Suppressor macrophage treated with lipopolysaccharide for 1 hour (primary cell): ENCODE results near the gene CHSY3.

Experiments
- DNase-seq, 3 donors: peaks; one replicate each; pipeline ENCODE4 v3.0.0-alpha.2; 2020 to 2022

The CHSY3 gene

DNA sequence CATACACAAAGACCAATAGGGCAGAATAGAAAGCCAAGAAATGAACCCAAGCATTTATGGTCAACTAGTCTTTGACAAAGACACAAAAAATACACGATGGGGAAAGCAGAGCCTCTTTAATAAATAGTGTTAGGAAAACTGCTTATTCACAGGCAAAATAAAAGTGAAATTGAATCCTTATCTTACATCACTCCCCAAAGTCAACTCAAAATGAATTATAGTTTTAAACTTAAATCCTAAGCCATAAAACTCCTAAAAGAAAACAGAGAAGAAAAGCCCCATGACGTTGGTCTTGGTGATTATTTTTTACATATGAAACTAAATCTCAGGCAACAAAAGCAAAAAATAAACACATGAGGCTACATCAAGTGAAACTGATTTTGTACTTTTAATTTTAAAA, 46.8 kb downstream of the CHSY3 start:
- DNase-seq = no peak

DNA sequence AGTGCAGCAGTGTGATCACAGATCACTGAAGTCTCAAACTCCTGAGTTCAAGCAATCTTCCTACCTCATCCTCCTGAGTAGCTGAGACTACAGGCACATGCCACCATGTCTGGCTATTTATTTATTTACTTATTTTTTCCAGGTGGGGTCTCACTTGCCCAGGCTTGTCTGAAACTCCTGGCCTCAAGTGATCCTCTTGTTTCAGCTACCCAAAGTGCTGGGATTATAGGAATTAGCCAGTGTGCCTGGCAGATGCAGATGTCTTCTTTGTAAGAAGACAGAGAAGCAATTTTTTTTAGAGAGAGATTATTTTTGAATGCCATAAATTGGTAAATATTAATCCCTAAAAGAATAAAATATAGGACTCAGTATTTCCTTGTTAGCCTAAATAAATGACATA, 54.3 kb downstream of the CHSY3 start:
- DNase-seq = no peak

DNA sequence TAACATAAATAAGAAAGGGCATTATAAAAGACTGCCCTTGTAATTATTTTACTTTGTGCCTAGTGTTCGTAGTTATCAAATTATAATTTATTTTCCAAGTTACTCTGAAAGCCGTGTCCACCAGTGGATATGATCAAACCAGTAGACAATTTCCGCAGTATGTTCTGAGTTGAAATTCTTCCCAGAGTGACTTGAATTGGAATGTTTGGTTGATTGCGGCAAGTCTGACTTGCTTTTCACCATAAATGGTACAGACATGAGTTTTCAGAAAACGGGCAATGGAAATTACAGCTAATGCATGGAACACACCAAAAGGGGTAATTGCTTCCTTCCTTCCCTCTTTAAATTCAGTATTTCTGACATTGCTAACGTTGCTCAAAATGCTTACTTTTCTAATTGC, 56.6 kb downstream of the CHSY3 start:
- DNase-seq = no peak

DNA sequence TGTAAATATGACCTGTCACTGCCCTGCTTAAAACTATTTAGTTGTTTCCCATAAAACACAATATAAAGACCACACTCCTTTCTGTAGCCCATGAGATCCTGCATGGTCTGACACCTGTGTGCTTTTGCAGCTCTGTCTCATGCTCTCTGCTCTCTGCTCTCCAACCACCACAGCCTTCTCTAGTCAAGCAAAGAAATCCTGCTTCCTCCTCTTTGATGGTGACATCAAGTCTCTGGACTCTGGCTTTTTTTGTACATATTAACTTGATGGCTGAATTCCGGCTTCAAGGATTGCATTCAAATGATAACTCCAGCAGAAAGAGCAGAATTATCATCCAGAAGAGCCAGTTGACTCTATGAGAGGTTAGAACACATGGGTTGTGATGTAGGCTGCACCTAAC, 58.2 kb downstream of the CHSY3 start:
- DNase-seq = no peak

DNA sequence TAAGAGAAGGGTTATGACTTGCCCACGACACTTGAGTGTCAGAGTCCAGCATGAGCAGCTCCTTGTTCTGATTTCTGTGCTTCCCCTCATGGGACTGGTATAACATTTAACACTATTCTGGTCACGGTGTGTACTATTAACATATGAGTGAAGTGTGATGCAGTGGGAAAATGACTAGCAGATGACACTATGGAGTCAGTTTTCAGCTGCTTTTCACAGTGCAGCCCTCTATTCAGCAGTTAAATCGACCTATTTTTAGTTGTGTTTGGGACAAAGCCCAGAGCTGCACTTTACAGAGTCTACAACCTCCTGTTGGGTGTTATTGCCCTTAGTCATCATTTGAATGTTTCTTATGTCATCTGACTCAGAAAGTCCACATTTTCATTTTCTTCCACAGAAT, 59.1 kb downstream of the CHSY3 start:
- no peak for DNase-seq

DNA sequence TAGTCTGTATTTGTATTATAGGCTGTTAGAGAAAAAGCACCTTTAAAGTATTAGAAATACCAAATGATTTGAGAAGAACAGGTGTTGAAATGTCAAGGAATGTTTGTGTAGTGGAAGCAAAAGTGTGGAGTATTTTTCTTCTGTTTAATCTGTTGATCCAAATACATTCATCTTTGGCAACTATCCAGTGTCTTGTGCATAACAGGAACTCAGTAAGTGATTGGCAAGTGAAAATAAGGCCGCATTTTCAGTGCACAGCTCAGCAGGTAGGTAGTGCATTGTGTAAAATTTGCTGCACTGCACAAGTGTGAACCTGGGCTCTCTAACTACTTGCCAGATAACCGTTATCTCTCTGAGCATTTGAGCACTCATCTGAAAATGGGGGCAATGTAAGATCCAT, 61.8 kb downstream of the CHSY3 start:
- DNase-seq = no peak

DNA sequence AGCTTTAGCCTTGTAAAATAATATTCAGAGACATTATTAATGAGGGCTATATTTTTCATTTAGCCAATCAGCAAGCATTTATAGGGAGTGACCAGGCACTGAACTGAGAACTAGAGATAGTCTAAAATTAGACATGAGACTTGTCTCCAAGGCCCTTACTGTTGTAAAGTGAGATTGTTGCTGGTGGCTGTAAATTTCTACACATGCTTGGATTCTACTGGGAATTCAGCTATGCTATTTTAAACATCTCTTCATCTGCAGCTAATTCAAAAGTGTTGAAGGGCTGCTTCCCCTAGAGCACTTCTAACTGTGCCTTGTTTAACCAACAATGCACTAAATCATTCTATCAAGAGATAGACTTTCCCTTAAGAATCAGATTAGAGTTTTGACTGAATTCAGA, 67.4 kb downstream of the CHSY3 start:
- DNase-seq = no peak

DNA sequence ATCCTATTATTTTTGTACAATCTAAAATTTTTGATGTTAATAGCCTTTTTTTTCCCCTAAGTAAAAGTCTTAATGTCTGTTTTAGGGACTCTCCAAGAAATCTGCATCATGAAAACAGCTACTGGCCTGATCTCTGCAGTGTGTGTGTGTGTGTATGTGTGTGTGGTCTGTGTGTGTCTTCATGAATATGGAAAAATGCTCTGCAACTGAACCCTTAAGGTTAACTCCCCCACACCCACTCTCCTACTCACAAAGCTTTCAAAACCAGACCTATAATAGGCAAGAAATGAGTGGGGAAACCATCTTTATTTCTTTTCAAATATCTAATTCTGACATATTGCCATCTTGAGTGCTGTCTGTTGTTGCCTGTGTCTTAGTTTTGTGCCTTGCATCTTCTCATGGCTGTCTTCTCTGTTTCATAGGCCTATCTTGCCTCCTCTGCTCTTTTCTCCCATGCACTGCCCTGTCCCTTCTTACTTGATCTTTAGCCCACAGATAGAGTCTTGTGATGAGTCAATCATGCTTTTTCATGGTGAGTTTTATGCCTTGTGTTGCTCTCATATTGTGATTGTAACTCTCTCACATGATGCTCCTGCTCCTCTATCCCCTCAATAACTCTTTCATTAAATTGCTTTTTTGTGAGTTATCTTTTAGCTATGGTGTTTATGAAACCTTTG, 68.3 kb downstream of the CHSY3 start:
- DNase-seq = no peak

DNA sequence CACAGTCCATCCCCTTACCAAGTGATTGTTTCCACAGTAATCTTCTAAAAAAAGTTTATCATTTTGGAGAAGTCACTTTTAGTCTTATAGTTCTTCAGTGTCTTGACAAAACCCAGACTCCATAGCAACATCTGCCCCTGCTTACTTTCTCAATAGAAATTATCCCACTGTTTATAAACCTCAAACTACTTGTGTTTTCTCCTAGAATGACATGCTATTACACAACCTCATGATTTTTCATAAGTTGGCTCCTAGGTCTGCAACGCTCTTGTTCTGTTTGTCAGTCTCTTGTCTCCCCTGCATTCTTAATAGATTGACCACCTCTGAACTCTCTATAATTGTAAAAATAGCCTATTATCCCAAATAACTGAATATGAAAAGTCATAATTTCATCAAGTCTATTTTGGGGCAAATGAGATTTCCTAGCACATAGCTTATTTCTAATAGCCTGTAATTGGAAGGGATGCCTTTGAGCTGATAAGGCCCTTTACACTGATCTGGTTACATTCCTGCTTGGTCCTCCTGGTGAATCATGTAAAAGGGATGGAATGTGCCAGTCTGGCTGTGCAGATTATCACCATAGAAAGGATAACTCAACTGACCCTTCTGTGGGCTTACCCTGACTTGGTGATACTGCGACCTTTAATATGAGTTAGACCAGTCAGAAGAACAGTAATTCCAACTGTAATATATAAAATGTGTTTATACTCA, 69.6 kb downstream of the CHSY3 start:
- DNase-seq = no peak

DNA sequence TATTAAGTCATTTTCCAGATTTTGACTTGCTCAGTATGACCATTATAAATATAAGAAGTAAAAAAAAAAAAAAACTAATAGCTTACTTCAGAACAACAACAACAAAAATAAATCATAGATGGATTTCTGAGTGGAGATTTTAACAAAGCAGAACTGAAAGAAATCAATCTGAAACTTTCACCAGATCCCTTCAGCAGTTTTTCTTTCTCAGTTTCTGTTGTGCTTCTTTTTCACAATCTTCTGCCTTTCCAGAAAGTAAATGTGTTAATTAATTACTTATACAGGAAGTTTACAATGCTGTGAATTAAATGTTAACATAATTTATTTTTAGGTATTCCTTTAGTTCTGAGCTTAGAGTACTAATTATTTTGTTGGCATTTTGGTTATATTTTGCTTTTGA, 73.5 kb downstream of the CHSY3 start:
- DNase-seq = no peak

DNA sequence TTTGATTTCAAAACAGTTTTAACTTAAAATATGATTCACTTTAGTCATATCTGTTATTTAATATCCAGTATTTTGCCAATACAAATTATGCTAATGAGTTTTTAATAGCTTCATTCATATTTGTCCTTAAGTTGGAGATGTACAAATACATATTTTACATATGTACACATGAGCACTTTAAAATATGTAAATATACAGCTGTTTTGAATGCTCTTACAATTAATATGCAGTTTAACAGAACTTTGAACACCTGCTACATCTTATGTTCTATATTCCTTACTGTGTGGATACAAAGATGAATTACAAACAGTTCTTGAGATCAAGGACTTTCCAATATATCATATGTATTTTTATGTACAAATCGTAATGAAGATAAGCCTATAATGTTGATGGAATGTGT, 74.0 kb downstream of the CHSY3 start:
- DNase-seq = no peak

DNA sequence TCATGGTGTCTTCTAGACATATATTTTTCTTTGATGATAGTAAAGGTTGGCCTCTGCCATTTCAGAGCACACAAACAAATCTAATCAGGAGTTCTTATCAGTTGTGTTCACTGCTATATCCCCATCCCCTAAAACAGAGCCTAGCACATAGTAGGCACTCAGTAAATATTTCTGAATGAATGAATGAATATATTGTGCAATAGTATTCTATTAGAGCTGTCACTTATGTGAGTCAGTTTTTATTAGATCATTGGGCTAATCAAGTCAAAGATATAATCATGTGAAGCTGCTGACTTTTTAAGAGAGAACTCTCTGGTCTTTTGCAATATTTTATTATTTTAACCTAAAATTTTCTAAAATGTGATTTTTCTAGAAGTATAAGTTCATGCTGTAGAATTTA, 84.2 kb downstream of the CHSY3 start:
- DNase-seq = no peak

DNA sequence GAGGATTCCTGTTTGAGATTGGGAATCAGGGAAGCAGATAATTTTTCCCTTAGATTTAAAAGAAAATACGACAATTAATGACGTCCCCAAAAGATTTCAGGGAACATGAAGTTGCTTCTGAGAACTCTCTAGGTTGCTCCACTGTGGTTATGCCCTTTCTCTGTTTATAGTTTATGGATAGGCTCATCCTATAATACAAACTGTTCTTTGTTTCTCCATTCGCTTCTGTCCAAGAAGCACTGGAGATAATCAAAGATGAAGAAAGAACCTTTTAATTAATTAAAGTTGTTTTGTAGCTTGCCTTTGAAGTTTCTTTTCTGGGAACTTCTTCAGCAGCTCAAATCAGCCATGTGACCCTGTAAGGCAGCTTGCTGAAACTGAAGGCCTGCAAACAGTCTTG, 87.5 kb downstream of the CHSY3 start:
- DNase-seq = no peak

DNA sequence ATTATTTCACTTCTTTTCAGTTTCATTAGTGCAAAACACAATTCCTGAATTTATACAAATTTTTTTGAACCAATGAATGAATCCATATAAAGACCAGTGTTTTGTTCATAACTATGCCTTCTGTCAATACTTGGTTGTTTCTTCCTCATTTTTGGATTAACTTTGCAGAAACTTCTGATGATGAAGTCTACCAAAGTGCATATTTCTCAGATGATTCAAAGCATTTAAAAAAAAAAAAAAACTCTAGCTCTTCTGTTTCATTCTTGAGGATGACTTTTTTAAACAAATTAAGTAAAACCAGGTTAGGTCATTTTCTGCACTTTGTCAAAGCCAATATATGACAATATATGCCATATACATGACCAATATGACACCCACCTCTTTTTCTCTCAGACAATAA, 92.6 kb downstream of the CHSY3 start:
- DNase-seq = peak in 1 of 3 donors; percentile 17

DNA sequence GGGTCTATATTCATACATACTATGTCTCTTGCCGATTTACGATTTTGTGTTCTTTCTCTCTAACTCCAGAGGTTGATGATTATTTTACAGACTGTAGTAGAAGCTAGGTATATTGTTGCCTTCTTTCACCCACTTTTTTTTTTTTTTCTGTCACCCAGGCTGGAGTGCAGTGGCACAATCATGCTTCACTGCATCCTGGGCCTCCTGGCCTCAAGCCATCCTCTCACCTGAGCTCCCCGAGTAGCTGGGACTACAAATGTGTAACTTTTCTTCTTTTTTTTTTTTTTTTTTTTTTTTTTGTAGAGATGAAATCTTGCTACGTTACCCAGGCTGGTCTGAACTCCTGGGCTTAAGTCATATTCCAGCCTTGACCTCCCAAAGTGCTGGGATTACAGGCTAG, 96.2 kb downstream of the CHSY3 start:
- DNase-seq = peak in 1 of 3 donors; percentile 1

DNA sequence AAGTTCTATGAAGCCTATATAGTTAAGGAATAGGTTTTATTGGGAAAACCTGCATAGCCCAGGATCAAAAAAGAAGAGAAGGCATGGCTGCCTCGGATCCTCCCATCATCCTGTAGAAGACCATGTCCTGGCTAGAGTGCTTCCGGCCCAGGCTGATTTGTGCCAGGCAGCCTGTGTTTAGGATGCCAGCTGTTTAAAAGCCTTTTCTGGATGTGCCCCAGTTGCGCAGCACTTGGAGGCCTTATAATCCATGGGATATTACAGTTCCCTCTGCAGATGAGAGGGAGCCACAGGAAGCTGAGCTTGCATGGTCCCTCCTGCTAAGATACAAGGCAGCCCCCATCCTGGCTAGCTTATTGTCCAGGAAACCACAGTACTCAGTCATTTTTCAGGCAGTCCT, 97.9 kb downstream of the CHSY3 start:
- peak in 1 of 3 donors; percentile 9 for DNase-seq

DNA sequence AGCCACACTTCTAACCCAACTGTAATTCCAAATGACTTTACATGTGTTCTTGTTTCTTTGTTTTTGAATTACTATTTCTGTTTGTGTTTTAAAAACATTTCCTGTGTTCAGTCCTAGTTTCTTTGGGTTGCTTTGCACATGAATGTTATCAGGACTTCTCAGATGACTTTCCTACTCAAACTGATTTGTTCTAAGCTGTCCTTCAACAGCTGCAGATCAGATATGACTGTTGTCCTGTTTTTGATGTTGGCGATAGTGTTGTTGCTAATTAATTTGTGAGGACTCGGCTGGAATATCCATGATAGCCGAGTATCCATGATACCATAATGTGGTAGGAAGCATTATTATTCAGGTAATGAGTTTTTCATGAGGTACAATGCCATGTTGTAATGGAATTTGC, 98.6 kb downstream of the CHSY3 start:
- peak in 1 of 3 donors; percentile 11 for DNase-seq

DNA sequence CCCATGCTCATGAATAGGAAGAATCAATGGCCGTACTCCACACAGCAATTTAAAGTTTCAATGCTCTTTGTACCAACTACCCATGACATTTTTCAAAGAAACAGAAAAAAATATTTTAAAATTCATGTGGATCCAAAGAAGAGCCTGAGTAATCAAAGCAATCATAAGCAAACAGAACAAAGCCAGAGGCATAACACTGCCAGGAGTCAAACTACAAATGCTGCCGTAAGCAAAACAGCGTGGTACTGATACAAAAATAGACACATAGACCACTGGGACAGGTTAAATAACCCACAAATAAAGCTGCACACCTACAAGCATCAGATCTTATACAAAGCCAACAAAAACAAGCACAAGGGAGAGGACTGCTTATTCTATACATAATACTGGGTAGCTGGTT, 107.7 kb downstream of the CHSY3 start:
- no peak for DNase-seq

DNA sequence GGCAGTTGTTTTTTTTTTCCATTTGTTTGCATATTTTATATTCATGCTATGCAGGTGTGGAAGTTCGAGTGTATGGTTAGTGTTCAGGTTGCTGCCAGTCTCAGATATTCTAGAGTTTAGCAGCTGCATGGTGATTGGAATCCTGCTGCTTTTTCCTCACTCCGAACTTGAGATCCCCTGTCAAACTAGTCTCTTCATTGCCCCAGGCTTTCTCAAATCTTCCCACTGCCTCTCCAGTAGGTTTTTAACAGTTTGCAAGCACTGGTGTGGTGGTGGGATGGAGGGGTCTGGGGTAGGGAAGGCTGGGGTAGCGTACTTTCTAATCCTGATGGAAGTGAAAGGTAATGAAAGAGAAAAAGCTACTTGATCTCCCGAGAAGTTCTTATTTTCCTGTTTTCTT, 112.9 kb downstream of the CHSY3 start:
- no peak for DNase-seq

DNA sequence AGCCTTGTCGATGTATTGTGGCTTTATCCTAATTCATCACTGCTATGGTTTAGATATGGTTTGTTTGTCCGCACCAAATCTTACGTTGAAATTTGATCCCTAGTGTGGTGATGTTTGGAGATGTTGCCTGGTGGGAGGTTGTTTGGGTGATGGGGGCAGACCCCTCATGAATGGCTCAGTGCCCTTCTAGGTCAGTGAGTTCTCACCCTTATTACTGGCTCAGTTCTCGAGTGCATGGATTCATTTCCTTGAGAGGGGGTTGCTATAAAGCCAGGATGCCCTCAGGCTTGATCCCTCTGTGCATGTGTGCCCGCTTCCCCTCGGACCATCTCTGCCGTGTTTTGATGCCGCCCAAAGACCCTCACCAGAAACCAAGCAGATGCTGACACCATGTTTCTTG, 114.4 kb downstream of the CHSY3 start:
- DNase-seq = no peak

DNA sequence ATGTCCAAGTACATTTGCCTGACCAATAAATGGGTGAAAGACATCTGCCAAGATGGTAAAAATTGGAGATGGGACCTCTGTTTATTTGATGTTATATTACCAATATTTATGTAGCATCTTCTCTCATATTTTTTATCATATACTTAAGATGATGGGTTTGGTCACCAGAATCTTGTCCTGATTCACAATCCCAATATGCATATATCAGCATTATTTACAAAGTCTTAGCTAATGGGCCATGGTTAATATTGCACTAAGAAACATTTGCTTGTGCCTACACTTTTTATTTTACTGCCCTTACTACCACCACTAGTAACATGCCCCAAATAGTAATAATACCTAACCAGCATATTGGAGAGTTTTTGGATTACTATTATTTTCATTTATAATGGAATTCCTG, 116.7 kb downstream of the CHSY3 start:
- DNase-seq = no peak

DNA sequence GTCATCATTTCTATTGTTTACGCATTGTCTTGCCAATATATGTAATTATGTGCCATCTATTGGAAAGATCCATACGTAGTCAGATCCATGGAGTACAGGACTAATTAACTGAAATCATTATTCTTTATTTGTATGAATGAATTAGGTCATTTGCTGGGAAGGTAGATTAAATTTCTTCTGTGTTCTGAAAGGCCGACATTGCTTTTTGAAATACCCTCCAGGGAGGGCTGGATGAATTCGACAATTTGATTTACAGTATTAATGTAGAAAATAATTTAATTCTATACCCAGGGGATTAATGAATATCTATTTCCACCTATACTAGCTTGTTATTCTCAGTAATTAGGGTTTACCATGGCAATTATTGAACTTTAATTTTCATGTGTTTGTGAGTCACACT, 117.6 kb downstream of the CHSY3 start:
- no peak for DNase-seq

DNA sequence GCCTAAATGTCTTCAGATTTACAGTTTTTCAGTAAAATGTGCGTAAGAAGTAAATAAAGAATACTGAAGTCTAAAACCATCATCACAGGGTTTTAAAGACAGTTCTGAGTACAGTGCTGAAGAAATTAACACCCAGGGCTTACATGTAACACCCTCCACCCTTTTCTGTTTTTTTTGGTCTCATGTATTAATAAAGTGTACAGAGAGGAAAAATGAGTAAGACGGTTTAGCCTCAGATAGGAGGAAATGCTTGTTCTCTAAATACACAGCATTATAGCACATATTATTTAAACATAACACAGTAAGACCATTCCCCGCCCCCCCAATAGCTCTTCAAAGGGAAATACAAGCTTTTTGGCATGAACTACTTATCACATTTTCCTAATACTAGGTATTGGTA, 119.3 kb downstream of the CHSY3 start:
- no peak for DNase-seq

DNA sequence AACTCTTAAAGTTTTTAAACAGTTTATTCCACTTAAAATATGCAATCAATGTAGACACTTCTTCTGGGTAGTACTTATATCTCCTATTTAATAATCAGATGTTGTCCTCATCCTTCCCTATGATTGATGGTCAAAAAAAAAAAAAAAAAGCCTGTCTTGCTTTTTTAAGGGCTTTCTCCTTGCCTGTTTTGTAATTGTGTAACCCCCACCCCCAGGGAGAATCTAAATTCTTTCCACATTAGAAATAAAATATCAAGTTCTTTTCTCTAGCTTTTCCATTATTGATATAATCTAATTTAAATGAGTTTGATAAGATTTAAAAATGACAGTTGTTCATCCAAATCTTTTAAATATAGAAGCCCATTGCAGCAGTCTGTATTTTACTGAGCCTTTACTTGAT, 119.7 kb downstream of the CHSY3 start:
- no peak for DNase-seq

DNA sequence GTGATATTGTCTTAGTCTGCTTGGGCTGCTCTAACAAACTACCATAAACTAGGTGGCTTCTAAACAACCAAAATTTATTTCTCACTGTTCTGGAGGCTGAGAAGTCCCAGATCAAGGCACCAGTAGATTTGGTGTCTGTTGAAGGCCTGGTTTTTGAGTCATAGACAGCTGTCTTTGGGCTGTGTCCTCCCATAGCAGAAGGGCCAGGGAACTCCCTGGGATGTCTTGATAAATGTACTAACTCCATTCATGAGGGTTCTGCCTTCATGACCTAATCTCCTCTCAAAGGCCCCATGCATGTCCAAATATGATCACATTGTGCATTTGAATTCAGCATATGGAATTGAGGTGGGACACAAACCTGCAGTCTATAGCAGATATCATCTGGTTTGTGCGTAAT, 121.2 kb downstream of the CHSY3 start:
- no peak for DNase-seq
